Activated CD4-positive, alpha-beta T cell treated with anti-CD3 and anti-CD28 coated beads, Interleukin-2, Interleukin-6, amounts not matched to agents 100 ng/mL and 50 ng/mL, durations not matched to agents 16 hours and 8 hours (primary cell): ENCODE results near the gene GPR55.

Experiments used
- DNase-seq: peaks from one replicate; pipeline ENCODE4 v3.0.0-alpha.2; 2020

The GPR55 gene

DNA sequence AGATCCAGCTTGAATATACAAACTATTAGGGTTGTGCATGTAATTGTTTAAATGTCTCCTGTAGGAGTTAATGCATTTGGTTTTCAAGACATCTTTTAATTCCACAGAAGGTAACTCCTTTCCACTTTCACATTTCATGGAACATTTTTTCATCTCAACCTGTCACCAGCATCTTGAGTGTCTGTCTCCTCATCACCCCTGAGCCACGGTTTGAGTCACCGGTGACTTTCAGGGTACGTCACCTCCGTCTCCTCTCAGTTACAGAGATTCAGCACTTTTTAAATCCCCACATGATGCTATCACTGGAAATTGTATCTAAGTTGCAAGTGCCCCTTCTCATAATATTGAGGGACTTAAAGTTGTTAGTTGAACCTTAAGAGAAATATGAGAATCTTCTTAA, 25.3 kb downstream of the GPR55 start:
- DNase-seq = peak; percentile 79

DNA sequence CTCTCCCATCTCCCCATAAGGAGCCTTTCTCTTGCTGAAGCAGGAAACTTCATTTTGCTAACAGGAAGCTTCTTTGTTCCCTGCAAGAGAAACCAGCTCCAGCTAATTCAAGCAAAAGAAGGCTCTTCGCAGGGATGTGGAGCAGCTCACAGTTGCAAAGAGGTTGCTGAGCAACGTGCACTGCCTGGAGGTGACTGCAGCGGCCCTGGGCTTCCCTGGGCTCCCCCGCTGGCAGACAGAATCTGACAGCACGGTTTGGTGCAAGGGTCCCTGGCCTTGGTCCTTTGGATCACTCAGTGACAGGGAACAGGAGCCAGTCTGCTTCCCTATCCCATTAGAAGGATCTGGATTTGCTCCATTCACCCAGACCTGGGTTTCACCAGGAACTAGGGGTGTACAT, 25.8 kb downstream of the GPR55 start:
- DNase-seq = no peak

DNA sequence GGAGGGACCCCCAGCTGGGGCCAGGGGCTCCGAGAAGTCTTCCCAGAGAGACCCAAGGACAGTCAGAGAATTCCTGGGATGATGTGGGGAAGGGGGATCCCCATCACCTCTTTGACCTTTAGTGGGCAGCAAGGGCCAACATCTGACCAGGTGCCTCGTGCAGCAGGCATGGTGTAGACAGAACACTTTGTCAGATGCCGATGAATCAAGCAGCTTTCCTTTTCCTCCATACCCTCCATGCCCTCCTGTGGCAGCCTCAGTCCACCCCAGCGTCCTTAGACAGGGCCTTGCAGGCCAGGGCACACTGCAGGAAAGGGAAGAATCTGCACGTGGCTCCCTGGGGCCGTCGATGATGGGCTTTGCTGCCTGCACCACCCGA, 26.3 kb downstream of the GPR55 start:
- no peak for DNase-seq

DNA sequence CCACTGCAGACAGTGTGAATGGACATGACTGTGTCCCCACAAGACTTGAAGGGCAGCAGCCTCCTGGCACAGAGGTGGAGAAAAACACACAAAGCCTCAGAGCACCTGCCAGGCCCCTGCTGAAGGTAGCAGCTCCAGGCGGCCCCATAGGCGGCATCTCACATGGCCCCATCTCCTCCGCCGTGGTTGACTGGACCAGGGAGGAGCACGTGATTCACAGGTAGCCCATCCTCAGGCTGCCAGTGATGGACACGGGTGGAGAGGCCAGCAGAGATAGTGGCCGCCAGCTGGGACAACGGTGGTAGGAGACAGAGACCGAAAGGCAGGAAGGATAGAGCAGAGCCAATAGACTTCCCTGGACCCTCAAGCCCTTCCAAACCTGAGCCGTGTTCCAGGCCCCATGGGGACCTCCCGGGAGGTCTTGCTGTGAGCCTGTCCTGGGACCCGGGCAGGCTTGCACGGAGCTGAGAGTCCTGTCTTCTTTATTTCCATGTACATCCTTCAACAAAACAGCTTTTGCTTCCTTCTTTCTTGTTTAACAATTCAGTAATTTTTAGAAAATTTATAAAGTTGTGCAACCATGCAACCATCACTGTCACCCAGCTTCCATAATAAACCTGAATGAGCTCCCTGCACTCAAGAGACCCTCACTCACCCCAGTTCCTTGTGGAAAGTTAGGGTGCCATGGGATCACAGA, 26.9 kb downstream of the GPR55 start:
- no peak for DNase-seq

DNA sequence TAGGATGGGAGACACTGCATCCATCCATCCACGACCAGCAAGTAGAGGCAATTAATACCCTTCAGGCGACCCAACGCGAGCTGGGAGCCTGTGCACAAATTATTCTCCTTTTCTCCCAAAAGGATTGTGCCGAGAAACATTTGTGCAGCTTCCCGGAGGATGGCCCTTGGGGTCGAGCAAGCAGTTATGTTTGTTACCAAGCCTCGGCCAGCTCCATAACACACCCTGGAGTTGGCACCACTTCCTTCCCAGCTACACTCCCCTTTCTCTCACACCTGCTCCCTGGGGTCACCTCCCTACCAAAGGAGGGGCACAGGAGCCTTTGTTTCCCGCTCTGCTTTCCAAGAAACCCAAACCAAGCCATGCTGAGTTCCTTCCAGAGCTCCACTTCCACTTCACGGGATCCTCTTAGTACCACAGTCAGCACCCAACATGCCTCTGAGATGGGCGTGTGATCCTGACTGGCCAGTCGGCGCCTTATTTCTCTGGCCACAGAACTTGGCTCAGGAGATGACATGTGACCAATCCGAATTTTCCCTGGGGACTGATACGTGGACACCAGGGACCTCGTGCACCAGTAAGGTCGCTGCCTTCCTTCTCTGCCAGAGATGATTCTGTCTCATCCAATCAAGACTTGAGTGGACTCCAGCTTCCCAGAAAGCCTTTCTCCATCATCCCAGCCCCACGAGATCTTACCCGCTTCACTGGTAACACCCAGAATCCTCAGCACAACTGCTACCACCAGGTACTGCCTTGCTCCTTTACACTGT, 28.5 kb downstream of the GPR55 start:
- DNase-seq = no peak

DNA sequence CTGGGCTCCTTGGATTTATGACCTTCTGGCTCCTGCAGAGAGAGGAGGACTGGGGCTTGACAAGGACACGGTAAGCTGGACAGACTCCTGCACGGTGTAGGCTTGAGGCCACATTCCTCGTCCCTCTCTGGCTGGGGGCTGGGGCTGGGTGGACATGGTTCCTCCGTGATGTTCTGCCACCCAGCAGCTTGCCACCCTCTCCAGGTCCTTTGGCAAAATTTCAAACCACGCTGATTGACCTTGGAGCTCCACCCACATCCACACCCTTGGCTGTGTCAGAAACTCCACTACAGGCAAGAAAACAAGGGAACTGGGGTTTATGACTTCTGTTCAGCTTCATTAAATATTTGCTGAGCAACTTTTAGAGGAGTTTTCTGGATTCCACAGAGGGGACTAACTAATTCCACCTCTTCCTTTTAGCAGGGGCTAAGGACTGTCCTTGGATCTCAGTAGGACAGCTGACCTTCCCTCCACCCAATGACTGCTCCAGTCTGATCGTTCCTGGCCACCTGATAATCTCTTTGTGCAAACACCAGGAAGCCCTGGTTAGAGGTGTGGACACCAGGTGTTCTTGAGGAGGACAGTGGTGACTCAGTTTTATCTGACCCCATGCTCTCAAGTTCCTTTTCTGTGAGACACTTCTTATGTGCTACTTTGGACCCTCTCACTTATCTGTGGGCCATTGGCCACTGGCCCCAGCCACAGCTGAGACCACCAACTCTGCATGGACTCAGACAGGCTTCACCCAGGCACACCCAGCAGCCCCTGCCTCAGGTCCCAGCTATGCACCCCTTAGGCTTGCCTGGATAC, 29.3 kb downstream of the GPR55 start:
- no peak for DNase-seq

DNA sequence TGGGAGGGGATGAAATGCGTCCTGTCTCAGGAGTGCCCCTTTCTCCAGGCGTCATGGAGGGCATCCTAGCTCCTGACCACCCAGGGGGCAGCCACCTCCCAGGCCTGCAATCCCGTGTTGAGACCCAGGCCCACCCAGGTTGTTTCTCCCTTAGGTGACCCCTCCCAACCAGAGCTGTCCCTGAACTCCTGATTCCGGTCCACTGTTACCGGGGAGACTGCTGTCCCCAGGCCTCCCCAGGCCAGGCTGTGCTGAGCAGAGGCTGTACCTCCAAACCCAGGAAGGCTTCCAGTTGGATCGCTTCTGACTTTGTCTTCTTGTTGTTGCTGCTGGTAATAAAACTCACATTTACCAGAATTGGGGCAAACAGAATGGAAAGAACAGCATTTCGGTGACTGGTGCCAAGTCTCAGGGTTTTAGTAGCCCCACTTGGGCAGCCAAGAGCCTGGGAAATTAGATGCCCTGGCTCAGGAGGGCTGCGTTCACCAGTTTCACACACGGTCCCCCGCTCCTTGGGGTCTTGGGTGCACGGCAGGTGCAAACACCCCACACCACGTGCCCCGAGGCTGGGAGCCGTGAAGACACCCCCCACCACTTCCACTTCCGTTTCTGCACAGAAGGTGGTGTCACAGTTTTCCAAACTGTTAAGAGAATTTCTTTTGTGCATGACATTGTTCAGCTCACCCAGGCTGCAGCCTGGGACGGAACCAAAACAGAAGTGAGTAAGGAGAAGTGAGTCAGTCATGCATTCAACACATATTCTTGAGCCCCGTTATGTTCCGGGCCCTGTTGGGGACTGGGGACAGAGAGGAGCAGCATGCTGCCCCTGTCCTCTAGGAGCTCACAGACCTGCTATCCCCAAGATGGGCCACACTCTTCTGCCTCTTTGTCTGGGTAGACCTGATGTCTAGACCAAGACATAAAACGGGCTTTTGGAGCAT, 30.9 kb downstream of the GPR55 start:
- DNase-seq = no peak

DNA sequence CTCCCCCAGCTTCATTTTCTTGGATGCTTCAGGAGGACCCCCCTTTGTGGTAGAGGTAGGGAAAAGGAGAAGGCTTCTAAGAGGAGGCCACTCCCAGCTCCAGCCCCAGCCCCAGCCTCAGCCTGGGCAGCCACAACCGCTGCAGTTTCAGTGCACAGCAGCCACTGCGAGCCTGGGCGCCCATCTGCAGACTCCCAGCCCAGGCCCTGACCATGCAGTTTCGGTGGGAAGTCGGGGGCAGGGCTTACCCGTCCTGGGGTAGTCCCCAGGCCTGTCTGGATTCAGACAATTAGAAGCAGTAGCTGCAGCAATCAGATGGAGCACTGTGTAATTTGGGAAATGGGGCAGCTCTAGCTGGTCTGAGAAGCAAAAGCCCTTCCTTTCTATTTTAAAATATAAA, 31.7 kb downstream of the GPR55 start:
- no peak for DNase-seq

DNA sequence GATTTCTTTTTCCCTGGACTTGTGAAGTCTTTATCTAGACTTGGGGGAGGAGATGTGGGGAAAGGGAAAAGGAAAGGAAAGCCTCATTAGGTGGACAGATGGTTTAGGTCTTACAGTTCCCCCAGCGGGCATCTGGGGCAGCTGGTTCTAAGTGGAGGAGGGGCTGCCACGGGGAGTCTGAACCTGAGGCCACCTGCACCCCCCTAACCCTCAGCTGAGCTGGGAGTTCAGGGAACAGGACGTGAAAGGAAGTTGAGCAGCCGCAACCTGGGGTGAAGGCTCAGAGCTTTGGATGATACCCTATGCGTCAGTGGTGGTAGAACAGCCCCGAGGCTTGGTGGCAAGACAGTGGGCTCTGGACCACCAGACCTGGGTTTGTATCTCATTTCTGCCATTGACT, 33.5 kb downstream of the GPR55 start:
- DNase-seq = no peak

DNA sequence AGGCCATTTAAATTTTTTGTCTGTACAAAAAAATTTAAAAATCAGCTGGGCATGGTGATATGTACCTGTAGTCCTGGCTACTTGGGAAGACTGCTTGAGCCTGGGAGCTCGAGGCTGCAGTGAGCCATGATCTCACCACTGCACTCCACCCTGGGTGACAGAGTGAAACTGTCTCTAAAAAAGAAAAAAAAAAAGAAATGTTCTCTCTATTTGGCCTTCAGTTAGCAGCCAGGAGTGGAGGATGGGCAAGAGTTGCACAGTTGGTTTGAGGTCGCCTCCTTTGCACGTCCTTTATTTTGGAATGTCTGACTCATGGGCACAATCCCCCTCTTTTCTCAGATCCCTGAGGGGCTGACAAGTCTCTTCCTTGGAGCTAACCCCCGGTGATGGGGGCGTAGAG, 34.0 kb downstream of the GPR55 start:
- no peak for DNase-seq

DNA sequence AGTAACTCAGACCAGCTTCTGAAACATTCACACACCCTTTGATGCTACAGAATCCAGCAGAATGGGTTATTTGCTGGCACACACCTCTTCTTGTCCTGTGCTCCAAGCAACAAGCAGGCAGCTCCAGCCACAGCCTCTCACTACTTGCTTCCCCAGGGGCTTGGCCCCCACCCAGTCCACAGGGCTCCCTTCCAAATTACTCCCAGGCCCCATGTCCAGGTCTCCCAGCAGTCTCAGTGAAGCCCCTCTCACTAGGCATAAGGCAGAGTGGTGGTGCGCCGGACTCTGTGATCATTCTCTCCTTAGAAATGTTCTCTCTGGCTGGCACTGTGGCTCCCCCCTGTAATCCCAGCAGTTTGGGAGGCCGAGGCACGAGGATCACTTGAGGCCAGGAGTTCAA, 34.4 kb downstream of the GPR55 start:
- no peak for DNase-seq

DNA sequence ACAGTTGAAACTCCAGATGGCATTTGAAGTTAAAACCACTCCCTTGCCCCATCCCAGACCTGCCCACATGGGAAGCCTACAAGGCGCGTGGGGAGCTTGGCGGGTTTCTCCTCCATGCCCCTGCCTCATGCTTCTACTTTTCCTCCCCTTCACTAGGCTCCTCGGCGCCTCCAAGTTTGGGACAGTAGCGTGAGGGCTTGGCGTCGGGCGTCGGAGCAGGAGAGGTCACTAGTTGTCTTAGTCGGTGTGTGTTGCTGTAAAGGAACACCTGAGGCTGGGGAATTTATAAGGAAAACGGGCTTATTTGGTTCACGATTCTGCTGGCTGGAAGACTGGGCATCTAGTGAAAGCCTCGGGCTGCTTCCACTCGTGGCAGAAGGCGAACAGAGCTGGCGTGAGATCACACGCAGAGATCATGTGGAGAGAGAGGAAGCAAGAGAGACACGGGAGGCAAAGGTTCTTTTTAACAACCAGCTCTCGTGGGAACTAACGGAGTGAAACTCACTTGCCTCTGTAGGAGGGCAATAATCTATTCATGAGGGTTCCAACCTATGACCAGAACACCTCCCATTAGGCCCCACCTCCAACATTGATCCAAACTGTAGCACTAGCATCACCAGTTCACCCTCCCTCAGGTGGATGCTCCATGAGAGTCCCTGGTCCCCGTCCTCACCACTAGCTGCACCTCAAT, 35.0 kb downstream of the GPR55 start:
- no peak for DNase-seq

DNA sequence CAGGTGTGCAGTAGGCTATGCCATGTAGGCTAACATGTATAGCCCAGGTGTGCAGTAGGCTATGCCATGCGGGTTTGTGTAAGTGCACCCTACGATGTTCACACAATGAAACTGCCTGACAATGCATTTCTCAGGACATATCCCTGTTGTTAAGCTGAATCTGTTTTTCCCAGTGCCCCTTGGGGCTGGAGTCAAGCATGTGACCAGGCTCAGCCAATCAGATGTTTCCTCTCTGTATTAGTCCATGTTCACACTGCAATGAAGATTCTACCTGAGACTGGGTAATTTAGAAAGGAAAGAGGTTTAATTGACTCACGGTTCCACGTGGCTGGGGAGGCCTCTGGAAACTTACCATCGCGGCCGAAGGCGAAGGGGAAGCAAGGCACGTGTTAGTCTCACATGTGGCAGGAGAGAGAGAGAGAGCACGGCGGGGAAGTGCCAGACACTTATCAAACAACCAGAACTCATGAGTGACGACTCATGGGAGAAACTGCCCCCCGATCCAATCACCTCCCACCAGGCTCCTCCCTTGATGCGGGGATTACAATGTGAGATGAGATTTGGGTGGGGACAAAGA, 36.1 kb downstream of the GPR55 start:
- DNase-seq = no peak

DNA sequence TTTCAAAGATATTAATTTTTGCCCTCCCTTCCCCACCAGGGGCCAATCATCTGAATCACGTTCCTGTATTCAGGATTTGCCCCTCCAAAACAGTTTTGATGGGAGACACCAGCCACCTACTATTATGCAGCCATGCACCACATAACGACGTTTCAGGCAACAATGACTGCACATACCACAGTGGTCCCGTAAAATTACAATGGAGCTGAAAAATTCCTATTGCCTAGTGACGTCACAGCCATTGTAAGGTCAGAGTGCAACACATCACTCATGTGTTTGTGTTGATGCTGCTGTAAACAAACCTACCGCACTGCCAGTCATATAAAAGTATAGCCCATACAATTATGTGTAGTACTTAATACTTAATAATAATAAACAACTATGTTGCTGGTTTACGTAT, 37.7 kb downstream of the GPR55 start:
- DNase-seq = no peak

DNA sequence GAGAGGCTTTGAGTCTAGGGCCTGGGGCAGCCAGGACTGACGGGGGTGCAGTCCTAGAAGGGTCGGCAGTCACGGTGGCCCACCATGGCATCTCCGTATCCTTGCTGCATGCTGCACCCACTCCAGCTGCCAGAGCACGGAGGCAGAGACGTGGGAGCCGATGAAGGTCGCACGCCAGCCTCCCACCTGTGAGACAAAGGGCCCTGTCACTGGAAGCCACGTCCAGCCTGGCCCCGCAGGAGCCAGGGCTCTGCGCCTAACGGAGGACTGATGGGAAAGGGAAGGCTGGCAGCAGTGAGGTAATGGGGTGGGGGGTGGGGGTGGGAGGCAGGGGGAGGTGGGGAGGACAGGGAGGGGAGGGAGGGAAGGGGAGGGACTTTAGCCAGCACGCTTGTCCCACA, 38.4 kb downstream of the GPR55 start:
- no peak for DNase-seq

DNA sequence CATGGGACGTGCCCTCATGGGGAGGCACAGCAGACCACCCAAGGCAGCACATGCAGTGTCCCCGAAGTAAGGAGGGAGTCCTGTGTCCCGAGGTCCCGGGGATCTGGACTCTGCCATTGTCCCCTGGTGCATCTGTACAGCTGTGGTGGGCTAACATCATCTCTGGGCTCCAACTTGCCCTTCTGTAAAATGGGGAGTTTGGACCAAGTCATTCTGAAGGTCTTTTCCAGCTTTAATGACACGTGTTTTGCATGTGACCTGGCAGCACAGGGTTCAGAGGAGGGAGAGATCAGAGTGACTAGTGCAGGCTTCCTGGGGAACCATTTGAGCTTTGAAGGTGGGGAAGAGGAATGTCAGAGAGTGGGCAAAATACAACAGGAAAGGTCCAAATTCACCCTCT, 38.8 kb downstream of the GPR55 start:
- no peak for DNase-seq

DNA sequence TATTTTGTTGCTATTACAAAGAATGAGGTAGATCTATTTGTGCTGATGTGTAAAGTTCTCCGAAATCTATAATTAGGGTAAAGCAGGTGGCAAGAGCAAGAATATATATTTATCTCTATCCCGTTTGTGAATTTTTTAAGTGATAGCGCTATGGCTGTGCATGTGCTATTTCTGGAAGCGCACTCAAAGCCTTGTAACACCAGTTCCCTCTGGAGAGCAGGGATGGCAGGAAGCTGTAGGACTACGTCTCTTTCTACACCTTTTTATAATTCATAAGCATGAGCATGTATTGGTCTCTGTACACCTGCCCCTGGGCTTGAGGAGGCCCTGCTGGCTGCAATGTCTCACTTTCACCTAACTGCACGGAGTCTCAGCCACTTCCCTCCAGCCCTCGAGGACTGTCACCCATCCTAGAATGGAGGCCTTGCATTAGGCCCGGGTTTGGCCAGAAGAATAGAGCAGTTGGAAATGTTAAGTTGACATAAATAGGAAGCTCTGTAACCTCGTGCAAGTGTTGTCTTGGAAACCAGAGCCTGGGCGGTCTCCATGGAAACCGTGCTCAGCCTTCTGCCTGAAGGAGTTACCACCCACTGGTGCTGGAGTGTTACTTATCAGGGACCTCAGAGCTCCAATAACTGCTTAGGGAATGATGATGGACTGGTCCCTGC, 39.4 kb downstream of the GPR55 start:
- DNase-seq = no peak

DNA sequence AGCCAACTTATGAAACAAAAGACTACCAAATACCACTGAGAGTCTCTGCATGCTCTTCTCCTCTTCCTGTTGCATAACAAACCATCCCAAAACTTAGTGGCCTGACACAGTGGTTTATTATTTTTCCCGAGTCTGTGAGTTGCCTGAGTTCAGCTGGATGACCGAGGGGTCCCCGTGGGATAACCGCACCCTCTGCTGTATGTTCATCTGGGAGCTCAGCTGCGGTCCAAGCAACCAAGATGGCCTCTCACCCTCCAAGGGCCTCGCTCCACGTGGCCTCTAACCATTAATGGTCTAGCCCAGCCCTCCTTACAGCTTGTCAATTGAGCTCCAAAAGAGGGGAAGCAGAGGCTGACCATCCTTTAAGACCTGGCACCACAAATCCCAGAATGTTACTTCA, 43.2 kb downstream of the GPR55 start:
- DNase-seq = no peak

DNA sequence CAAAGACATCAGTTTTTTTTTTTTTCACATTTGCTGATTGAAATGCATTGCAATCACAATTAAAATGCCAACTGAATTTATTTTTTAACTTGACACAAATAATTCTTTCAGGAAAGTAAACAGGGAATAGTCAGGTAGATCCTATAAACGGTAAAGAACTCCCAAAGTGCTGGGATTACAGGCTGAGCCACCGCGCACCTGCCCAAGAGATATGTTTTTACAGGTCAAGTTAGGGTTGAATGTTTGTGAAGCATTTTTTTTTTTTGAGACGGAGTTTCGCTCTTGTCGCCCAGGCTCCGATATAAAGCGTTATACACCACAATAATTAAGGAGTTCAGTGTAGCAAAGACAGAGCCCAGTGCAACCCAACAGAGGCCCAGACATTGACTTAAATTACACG, 45.2 kb downstream of the GPR55 start:
- DNase-seq = no peak

DNA sequence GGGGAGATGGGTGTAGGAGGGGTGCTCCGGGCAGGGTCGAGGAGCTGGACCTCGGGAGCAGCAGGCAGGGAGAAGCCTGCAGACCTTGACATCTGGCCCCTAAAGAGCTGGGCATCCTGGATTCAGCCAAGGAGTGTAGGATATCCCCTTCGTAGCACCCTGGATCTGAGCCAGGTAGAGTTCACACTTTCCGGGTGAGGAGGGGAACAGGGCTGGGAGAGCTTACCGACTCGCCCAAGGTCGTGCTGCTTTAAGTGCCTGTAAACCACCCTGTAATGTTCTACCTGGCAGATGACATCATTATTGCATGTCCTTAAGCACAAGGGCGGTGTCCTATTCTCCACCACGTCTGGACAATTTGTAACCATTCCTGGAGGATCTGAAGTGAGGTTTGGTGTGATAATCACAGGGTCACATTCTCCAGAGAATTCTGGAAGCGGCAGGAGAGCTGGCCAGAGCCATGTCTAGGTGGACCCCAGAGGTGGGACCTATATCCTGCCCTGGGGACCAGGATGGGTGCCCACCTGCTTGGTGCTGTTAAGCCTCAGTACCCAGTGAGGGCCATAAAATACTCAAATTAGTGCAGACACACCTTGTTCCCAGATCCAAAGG, 45.7 kb downstream of the GPR55 start:
- no peak for DNase-seq
